GM21576 (cell line): Measurements from ENCODE around the gene TBC1D3.
"Not testable (repeated sequence)": the region's sequence is repeated elsewhere in the genome, so short reads cannot be mapped to it uniquely, and the experiment has no call there.

Experiments used
- ATAC-seq: cut with Tn5 transposase; IDR thresholded peaks from one replicate; pipeline ENCODE4 v1.9.1; 2021; ENCODE audit warnings: mild to moderate bottlenecking, moderate library complexity; ENCODE audit not compliant: unreplicated experiment

The TBC1D3 gene

GRCh38 chr17:38192455-38192854, at the start of gene TBC1D3:
Gene TBC1D3, minus strand, starts transcription at chr17:38192555. Its CDS starts 1,526 bp downstream, at chr17:38191029.
- ATAC-seq = not testable (repeated sequence)

GRCh38 chr17:38232790-38233189, 40.4 kb upstream of the TBC1D3 start:
- ATAC-seq = not testable (repeated sequence)

GRCh38 chr17:38225844-38226495, 33.6 kb upstream of the TBC1D3 start:
- not testable (repeated sequence) for ATAC-seq

- ATAC-seq = not testable (repeated sequence)
Measured at GRCh38 chr17:38220867-38221266, 28.5 kb upstream of the TBC1D3 start.

- ATAC-seq = not testable (repeated sequence)
Measured at GRCh38 chr17:38200271-38200670, 7.9 kb upstream of the TBC1D3 start.

- ATAC-seq = not testable (repeated sequence)
Measured at GRCh38 chr17:38134860-38135259, 57.5 kb downstream of the TBC1D3 start.
